K562 (cell line): ENCODE results near the gene CSF2RB. TPM values are rescaled to one million over a fixed set of nuclear protein-coding genes. Genes with fewer than 3 reads are reported as not detected.

Source experiments
- ATAC-seq: fragments of 200-7000 bp; cut with Tn5 transposase; 3 replicates; pipeline ENCODE4 v1.9.1; 2020; ENCODE audit warnings: moderate library complexity
- BruUV-seq: library from RNA; stranded (reverse); fragments of 400-500 nt; replicated peaks from 2 replicates; lab custom pipeline; 2021; lab: Mats Ljungman, UMichigan
- CTCF ChIA-PET: fragments of 300-600 bp; formaldehyde crosslinking; extraction: SDS; loops from one replicate; lab custom pipeline; 2021; ENCODE audit warnings: low intra/inter-chr PET ratio; lab: Yijun Ruan, JAX
- POLR2A ChIA-PET: fragments of 300-600, 350-650 bp; sonication (Branson Sonifier 250); formaldehyde crosslinking; extraction: SDS; loops from one replicate; lab custom pipeline; 2021; ENCODE audit warnings: antibody characterized with exemption, inconsistent platforms; lab: Yijun Ruan, JAX
- DNase-seq, 4 experiments: peaks; one replicate each; pipeline versions ENCODE4 v3.0.0 to v3.0.0-alpha.2; 2011 to 2018; ENCODE audit warnings: low spot score in 3 of 4, mixed read lengths in 3 of 4; ENCODE audit errors: extremely low read depth in 1 of 4
- FAIRE-seq: peaks from 2 replicates; lab custom pipeline; 2011; peaks lifted over from hg19 to GRCh38; lab: Jason Lieb, UNC
- H2AFZ ChIP-seq: 2 replicates; pipeline ENCODE4 v1.6.0; 2011; ENCODE audit warnings: low read depth, low read length, control low read depth, inconsistent platforms
- H3K27ac ChIP-seq: fragments of 200-600 bp; 3 replicates; pipeline ENCODE4 v1.8.0; 2011; ENCODE audit warnings: low read depth, mild to moderate bottlenecking, control low read depth, inconsistent platforms, low read length, moderate library complexity, mixed read lengths; ENCODE audit errors: extremely low read depth
- H3K27me3 ChIP-seq, 2 experiments: fragments of 300-600 bp in 1 of 2; 2 replicates in 1 of 2; 3 replicates in 1 of 2; pipeline versions ENCODE4 v1.6.0 to v1.8.0; 2011; ENCODE audit warnings: inconsistent platforms in 2 of 2, low read length in 2 of 2, mild to moderate bottlenecking in 1 of 2, mixed read lengths in 1 of 2, moderate library complexity in 1 of 2; ENCODE audit not compliant: control insufficient read depth in 2 of 2, insufficient read depth in 2 of 2
- H3K36me3 ChIP-seq: fragments of 300-600 bp; 3 replicates; pipeline ENCODE4 v1.8.0; 2011; ENCODE audit warnings: mild to moderate bottlenecking, low read length, inconsistent platforms; ENCODE audit not compliant: control insufficient read depth, insufficient read depth
- H3K4me1 ChIP-seq, 2 experiments: fragments of 200-600 bp in 1 of 2; replicated peaks in 1 of 2; 2 replicates in 1 of 2; 3 replicates in 1 of 2; pipeline versions ENCODE4 v1.5.1 to v1.8.0; 2011; ENCODE audit warnings: inconsistent platforms in 2 of 2, low read length in 2 of 2, mild to moderate bottlenecking in 1 of 2, mixed read lengths in 1 of 2, moderate library complexity in 1 of 2; ENCODE audit not compliant: control insufficient read depth in 2 of 2, insufficient read depth in 2 of 2
- H3K4me2 ChIP-seq: 2 replicates; pipeline ENCODE4 v1.6.1; 2011; ENCODE audit warnings: low read length, control low read depth, inconsistent platforms, mixed read lengths; ENCODE audit not compliant: insufficient read depth
- H3K4me3 ChIP-seq: fragments of 200-600 bp; sonication (generic), shearing (Covaris generic); 2 replicates; pipeline ENCODE4 v1.5.1; 2016; ENCODE audit warnings: control low read depth, inconsistent platforms
- H3K79me2 ChIP-seq: fragments of 200-600 bp; 3 replicates; pipeline ENCODE4 v1.8.0; 2011; ENCODE audit warnings: low read length, inconsistent platforms; ENCODE audit not compliant: control insufficient read depth, insufficient read depth
- H3K9ac ChIP-seq, 2 experiments: 2 replicates each; pipeline versions ENCODE4 v1.6.0 to v1.6.1; 2011; ENCODE audit warnings: low read depth in 2 of 2, low read length in 2 of 2, control low read depth in 1 of 2, inconsistent platforms in 1 of 2, mild to moderate bottlenecking in 1 of 2, mixed read lengths in 1 of 2; ENCODE audit not compliant: insufficient read depth in 1 of 2
- H3K9me1 ChIP-seq: one replicate; pipeline ENCODE4 v1.6.0; 2011; ENCODE audit warnings: inconsistent platforms, mild to moderate bottlenecking, low read length, moderate library complexity; ENCODE audit not compliant: control insufficient read depth, insufficient read depth
- H3K9me3 ChIP-seq: replicated peaks from 2 replicates; pipeline ENCODE4 v1.5.1; 2011; ENCODE audit warnings: low read depth, low read length, inconsistent platforms; ENCODE audit not compliant: control insufficient read depth, insufficient read depth
- H4K20me1 ChIP-seq: replicated peaks from 2 replicates; pipeline ENCODE4 v1.6.1; 2011; ENCODE audit warnings: low read length, inconsistent platforms, mixed read lengths; ENCODE audit not compliant: control insufficient read depth, insufficient read depth
- ADNP ChIP-seq: fragments of 200-800 bp; sonication (Bioruptor generic); IDR thresholded peaks from 2 replicates; pipeline ENCODE4 v1.6.1; 2016; ENCODE audit warnings: missing genetic modification characterization, missing compliant biosample characterization
- NBN ChIP-seq: fragments of 450-650 bp; IDR thresholded peaks from 2 replicates; pipeline ENCODE4 v1.6.1; 2016; ENCODE audit warnings: low read depth, mild to moderate bottlenecking
- SP1 ChIP-seq: sonication (generic); formaldehyde crosslinking; IDR thresholded peaks from 2 replicates; pipeline ENCODE4 v1.8.1; 2022; ENCODE audit warnings: mild to moderate bottlenecking, missing genetic modification reagents
- ZBTB7A ChIP-seq: IDR thresholded peaks from 2 replicates; pipeline ENCODE4 v1.6.1; 2011; ENCODE audit warnings: low read depth, mild to moderate bottlenecking, low read length, moderate library complexity, borderline replicate concordance; ENCODE audit not compliant: control insufficient read depth
- WGBS: fragments of 100-300 bp; shearing (Covaris generic); methylation state at CpG from one replicate; pipeline ENCODE4 v1.1.6; 2016; ENCODE audit warnings: low coverage, mixed read lengths; ENCODE audit not compliant: insufficient coverage; ENCODE audit errors: missing lambda C conversion rate; 5-methylcytosine and 5-hydroxymethylcytosine counted together
- in situ Hi-C: fragments of 300-500 bp; cut with MboI; formaldehyde crosslinking; loops from 4 replicates; pipeline ENCODE4 v1.15.0; 2018; ENCODE audit warnings: inconsistent platforms, mixed read lengths
- intact Hi-C: fragments of 100-400 bp; cut with micrococcal nuclease; formaldehyde crosslinking; loops from 2 replicates; pipeline ENCODE4 v1.14.2; 2022
- polyA plus RNA-seq, 8 experiments: library from polyadenylated mRNA; depleted of rRNA in 4 of 8; stranded (reverse) in 5 of 8; unstranded in 3 of 8; fragments of >200 nt; fragmentation: Nextera tagmentation in 2 of 8; fragmentation: Illumina TruSeq in 1 of 8; extraction: Ambion mirVana in 2 of 8; extraction: Trizol in 1 of 8; gene quantifications; 2 replicates each; pipeline versions ENCODE4 v1.2.1 to v1.2.3, GENCODE V29; 2011 to 2014; ENCODE audit warnings: inconsistent platforms in 1 of 8, missing spikeins in 1 of 8
- total RNA-seq, 7 experiments: library from RNA; depleted of rRNA in 6 of 7; stranded (reverse); fragments of >200 nt in 6 of 7; fragmentation: Illumina TruSeq in 2 of 7; extraction: Trizol in 2 of 7; gene quantifications; 2 replicates each; pipeline versions ENCODE4 v1.2.1 to v1.2.3, GENCODE V29; 2011 to 2021; ENCODE audit warnings: low replicate concordance in 1 of 7
- TF ChIP-seq, protein P1 (sequence below), 3 experiments: fragments of 200-800 bp in 1 of 3; fragments of 250-450 bp in 1 of 3; fragments of 450-650 bp in 1 of 3; sonication (Bioruptor Pico) in 1 of 3; sonication (Bioruptor generic) in 1 of 3; formaldehyde crosslinking in 1 of 3; IDR thresholded peaks; 2 replicates each; pipeline versions ENCODE4 v1.6.1 to v1.8.0; 2016 to 2022; ENCODE audit warnings: mild to moderate bottlenecking in 2 of 3, missing genetic modification characterization in 2 of 3, missing compliant biosample characterization in 1 of 3, moderate library complexity in 1 of 3

Gene CSF2RB
- total and polyA plus RNA-seq, 9 of the 15 experiments (the other 6 are each of a cell fraction or from before 2014, with no cell fraction given) = 0.04 to 1.0 (median 0.36) TPM

DNA sequence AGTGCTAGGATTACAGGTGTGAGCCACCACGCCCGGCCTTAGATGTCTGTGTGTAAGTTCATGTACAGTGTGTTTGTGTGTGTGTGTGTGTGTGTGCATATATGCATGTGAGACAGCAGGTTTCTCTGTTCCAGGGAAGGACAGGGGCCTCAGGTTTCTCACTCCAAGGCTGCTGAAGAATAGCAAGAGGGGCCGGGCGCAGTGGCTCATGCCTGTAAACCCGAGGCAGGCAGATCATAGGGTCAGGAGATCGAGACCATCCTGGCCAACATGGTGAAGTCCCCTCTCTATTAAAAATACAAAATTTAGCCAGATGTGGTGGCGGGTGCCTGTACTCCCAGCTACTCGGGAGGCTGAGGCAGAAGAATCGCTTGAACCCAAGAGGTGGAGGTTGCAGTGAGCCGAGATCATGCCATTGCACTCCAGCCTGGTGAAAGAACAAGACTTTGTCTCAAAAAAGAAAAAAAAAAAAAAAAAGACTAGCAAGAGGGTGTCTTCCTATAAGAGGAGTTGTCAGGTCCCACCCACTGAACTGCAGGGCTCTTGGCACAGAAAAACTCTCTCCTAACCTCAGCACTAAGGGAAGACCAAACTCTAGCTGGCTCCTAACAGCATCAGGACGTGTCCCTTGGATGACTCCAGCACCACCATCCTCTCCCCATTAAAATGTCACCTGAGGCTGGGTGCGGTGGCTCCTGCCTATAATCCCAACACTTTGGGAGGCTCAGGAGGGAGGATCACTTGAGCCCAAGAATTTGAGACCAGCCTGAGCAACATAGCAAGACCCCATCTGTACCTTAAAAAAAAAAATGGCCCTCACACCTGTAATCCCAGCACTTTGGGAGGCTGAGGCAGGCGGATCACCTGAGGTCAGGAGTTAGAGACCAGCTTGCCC is 65.8 kb downstream of the CSF2RB start:
- no peak overlapping the region for H3K27ac ChIP-seq
- TF ChIP-seq NBN (no peak), ADNP (tag) (no peak), SP1 (CRISPR knock-in tag) (no peak), ZBTB7A (no peak)
- TF ChIP-seq, protein P1, sequence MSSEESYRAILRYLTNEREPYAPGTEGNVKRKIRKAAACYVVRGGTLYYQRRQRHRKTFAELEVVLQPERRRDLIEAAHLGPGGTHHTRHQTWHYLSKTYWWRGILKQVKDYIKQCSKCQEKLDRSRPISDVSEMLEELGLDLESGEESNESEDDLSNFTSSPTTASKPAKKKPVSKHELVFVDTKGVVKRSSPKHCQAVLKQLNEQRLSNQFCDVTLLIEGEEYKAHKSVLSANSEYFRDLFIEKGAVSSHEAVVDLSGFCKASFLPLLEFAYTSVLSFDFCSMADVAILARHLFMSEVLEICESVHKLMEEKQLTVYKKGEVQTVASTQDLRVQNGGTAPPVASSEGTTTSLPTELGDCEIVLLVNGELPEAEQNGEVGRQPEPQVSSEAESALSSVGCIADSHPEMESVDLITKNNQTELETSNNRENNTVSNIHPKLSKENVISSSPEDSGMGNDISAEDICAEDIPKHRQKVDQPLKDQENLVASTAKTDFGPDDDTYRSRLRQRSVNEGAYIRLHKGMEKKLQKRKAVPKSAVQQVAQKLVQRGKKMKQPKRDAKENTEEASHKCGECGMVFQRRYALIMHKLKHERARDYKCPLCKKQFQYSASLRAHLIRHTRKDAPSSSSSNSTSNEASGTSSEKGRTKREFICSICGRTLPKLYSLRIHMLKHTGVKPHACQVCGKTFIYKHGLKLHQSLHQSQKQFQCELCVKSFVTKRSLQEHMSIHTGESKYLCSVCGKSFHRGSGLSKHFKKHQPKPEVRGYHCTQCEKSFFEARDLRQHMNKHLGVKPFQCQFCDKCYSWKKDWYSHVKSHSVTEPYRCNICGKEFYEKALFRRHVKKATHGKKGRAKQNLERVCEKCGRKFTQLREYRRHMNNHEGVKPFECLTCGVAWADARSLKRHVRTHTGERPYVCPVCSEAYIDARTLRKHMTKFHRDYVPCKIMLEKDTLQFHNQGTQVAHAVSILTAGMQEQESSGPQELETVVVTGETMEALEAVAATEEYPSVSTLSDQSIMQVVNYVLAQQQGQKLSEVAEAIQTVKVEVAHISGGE (CRISPR knock-in tag; IDR thresholded peaks at IDR 0.05) = no peak
- ATAC-seq (no peak), DNase-seq (no peak), FAIRE-seq (no peak)
- POLR2A ChIA-PET = interaction anchor here (0.7 to 0.8 kb wide), 2 partner anchors 23 to 591 kb away, joined by 3 read pairs; no protein-coding TSS in a partner anchor
- H3K9me1 ChIP-seq = no peaks in the 10 kb centered on the region
- H3K9ac ChIP-seq = no peak overlapping the region
- H3K4me2 ChIP-seq = no peak overlapping the region
- H3K9me3 ChIP-seq = 0 out of 2 replicates have a peak, but pooled peaks cover 3% of the 10 kb centered on the region
- no peaks in the 10 kb centered on the region for H3K27me3 ChIP-seq
- H3K36me3 ChIP-seq = no peaks in the 10 kb centered on the region; the same call in 2 of the 3 replicates
- CTCF ChIA-PET = interaction anchor here (1.5 kb wide), 1 partner anchor 197 kb away, joined by 7 read pairs; no protein-coding TSS in a partner anchor
- H3K4me3 ChIP-seq = no peak overlapping the region
- H2AFZ ChIP-seq = no peak overlapping the region
- no peaks in the 10 kb centered on the region for H3K79me2 ChIP-seq
- intact Hi-C loops = loop anchor here (5.0 kb wide), 4 partner anchors 107 to 432 kb away; no protein-coding TSS in a partner anchor
- no peaks in the 10 kb centered on the region for H4K20me1 ChIP-seq
- no TSS peak for BruUV-seq
- 83% methylated on average over 9 of the region's 13 CpGs for WGBS
- in situ Hi-C loops = no loop called here
- H3K4me1 ChIP-seq = peaks cover 25 to 34% of the 10 kb centered on the region in 2 experiments; a peak in 4 of 5 replicates
